Thyroid gland (tissue), 4 donors: Measurements from ENCODE around the gene PTPRN2. TPM values are rescaled to one million over a fixed set of nuclear protein-coding genes. Genes with fewer than 3 reads are reported as not detected.

Experiments
- DNase-seq, 2 donors: peaks; one replicate each; pipeline ENCODE4 v3.0.0-alpha.2; 2019
- H3K27ac ChIP-seq, 3 donors: fragments of 200-600 bp; sonication (generic); 1 replicate in 2 of 3; 2 replicates in 1 of 3; pipeline ENCODE4 v1.5.1; 2016 to 2019; ENCODE audit warnings: mild to moderate bottlenecking in 1 of 3, moderate library complexity in 1 of 3
- H3K27me3 ChIP-seq: fragments of 200-600 bp; sonication (generic); one replicate; pipeline ENCODE4 v1.5.1; 2019
- H3K36me3 ChIP-seq, 2 donors: fragments of 200-600 bp; sonication (generic); one replicate each; pipeline ENCODE4 v1.5.1; 2016 to 2019
- H3K4me1 ChIP-seq, 2 donors: fragments of 200-600 bp; sonication (generic); one replicate each; pipeline ENCODE4 v1.5.1; 2017 to 2019
- H3K4me3 ChIP-seq, 3 donors: fragments of 200-600 bp; sonication (generic); replicated peaks in 1 of 3; 1 replicate in 2 of 3; 2 replicates in 1 of 3; pipeline ENCODE4 v1.5.1; 2016; ENCODE audit warnings: mild to moderate bottlenecking in 1 of 3
- H3K9me3 ChIP-seq: fragments of 200-600 bp; sonication (generic); one replicate; pipeline ENCODE4 v1.5.1; 2017
- CTCF ChIP-seq, 6 experiments: fragments of 200-600 bp in 3 of 6; fragments of 450-650 bp in 3 of 6; sonication (generic) in 3 of 6; IDR thresholded peaks; one replicate each; pipeline ENCODE4 v1.5.1; 2016 to 2019; ENCODE audit warnings: antibody characterized with exemption in 6 of 6, mild to moderate bottlenecking in 2 of 6, inconsistent platforms in 1 of 6, moderate library complexity in 1 of 6
- POLR2A ChIP-seq, 2 donors: fragments of 450-650 bp; IDR thresholded peaks; one replicate each; pipeline ENCODE4 v1.6.1; 2017; ENCODE audit warnings: antibody characterized with exemption in 2 of 2, mild to moderate bottlenecking in 2 of 2, moderate library complexity in 1 of 2
- WGBS, 2 donors: methylation state at CpG; one replicate each; pipeline ENCODE4 v1.1.5; 2017; 5-methylcytosine and 5-hydroxymethylcytosine counted together
- intact Hi-C: fragments of 100-400 bp; cut with DNase I; formaldehyde crosslinking; loops from one replicate; pipeline ENCODE4 v1.15.1; 2023
- total RNA-seq, 4 donors: library from RNA; depleted of rRNA; stranded (reverse); fragments of >200 nt; gene quantifications; one replicate each; pipeline ENCODE4 v1.2.3, GENCODE V29; 2016

Gene PTPRN2
- total RNA-seq, 4 donors from 2014 or later: 4.2 to 9.9 (median 7.7) TPM

- Histone ChIP-seq H3K4me1 (no peaks in the 10 kb centered on the region), H3K4me3 (no peak overlapping the region), H3K27ac (no peak overlapping the region), H3K36me3 (no peaks in the 10 kb centered on the region), H3K9me3 (no peaks in the 10 kb centered on the region), H3K27me3 (no peaks in the 10 kb centered on the region)
- WGBS, 2 donors: 72 to 74% methylated on average over 3 to 6 of the region's 6 CpGs
- TF ChIP-seq POLR2A (IDR thresholded peaks at IDR 0.05) (no peak), CTCF (IDR thresholded peaks at IDR 0.05) (no peak)
- intact Hi-C loops: no loop called here
- no peak for DNase-seq
Observed at GRCh38 chr7:157514746-157515145, 1072.9 kb downstream of the PTPRN2 start.

GRCh38 chr7:157514306-157514705 is 1073.3 kb downstream of the PTPRN2 start:
- no peak for DNase-seq
- Histone ChIP-seq H3K27ac (no peak overlapping the region), H3K4me1 (no peaks in the 10 kb centered on the region), H3K4me3 (no peak overlapping the region), H3K9me3 (no peaks in the 10 kb centered on the region), H3K36me3 (no peaks in the 10 kb centered on the region), H3K27me3 (no peaks in the 10 kb centered on the region)
- TF ChIP-seq CTCF (IDR thresholded peaks at IDR 0.05): no peak
- TF ChIP-seq POLR2A (IDR thresholded peaks at IDR 0.05): no peak
- WGBS, 2 donors: 63 to 83% methylated on average over 4 of the region's 11 CpGs
- intact Hi-C loops: no loop called here

- Histone ChIP-seq H3K9me3 (no peaks in the 10 kb centered on the region), H3K4me1 (no peaks in the 10 kb centered on the region), H3K27me3 (no peaks in the 10 kb centered on the region), H3K36me3 (no peaks in the 10 kb centered on the region), H3K4me3 (no peak overlapping the region), H3K27ac (no peak overlapping the region)
- intact Hi-C loops: no loop called here
- TF ChIP-seq POLR2A (IDR thresholded peaks at IDR 0.05) (no peak), CTCF (IDR thresholded peaks at IDR 0.05) (no peak)
- 88 to 93% methylated on average over 16 of the region's 16 CpGs for WGBS, 2 donors
- no peak for DNase-seq
Observed at GRCh38 chr7:157513682-157514081, 1073.9 kb downstream of the PTPRN2 start.

- DNase-seq: no peak
- Histone ChIP-seq H3K27ac (no peak overlapping the region), H3K4me1 (no peaks in the 10 kb centered on the region), H3K36me3 (no peaks in the 10 kb centered on the region), H3K27me3 (no peaks in the 10 kb centered on the region), H3K9me3 (no peaks in the 10 kb centered on the region), H3K4me3 (no peak overlapping the region)
- no peak for TF ChIP-seq POLR2A (IDR thresholded peaks at IDR 0.05)
- 62 to 63% methylated on average over 18 of the region's 18 CpGs for WGBS, 2 donors
- intact Hi-C loops: no loop called here
Observed at GRCh38 chr7:157513162-157513621, 1074.4 kb downstream of the PTPRN2 start.

- Histone ChIP-seq H3K36me3 (no peaks in the 10 kb centered on the region), H3K4me1 (no peaks in the 10 kb centered on the region), H3K27ac (no peak overlapping the region), H3K27me3 (no peaks in the 10 kb centered on the region), H3K9me3 (no peaks in the 10 kb centered on the region), H3K4me3 (no peak overlapping the region)
- WGBS, 2 donors: 73 to 88% methylated on average over 2 of the region's 2 CpGs
- no peak for TF ChIP-seq CTCF (IDR thresholded peaks at IDR 0.05)
- no peak for TF ChIP-seq POLR2A (IDR thresholded peaks at IDR 0.05)
- intact Hi-C loops: no loop called here
- DNase-seq: no peak
Observed at GRCh38 chr7:157509226-157509625, 1078.4 kb downstream of the PTPRN2 start.

- DNase-seq: no peak
- Histone ChIP-seq H3K4me1 (no peaks in the 10 kb centered on the region), H3K36me3 (no peaks in the 10 kb centered on the region), H3K27ac (no peak overlapping the region), H3K9me3 (no peaks in the 10 kb centered on the region), H3K4me3 (no peak overlapping the region), H3K27me3 (no peaks in the 10 kb centered on the region)
- intact Hi-C loops: no loop called here
- TF ChIP-seq CTCF (IDR thresholded peaks at IDR 0.05) (no peak), POLR2A (IDR thresholded peaks at IDR 0.05) (no peak)
- 78 to 82% methylated on average over 4 to 5 of the region's 11 CpGs for WGBS, 2 donors
Observed at GRCh38 chr7:157508477-157508881, 1079.1 kb downstream of the PTPRN2 start.
